Liver (tissue), 9 donors: ENCODE measurements around the gene HTD2. TPM values are rescaled to one million over a fixed set of nuclear protein-coding genes. Genes with fewer than 3 reads are reported as not detected.

Source experiments
- DNase-seq: peaks from one replicate; pipeline ENCODE4 v3.0.0-alpha.2; 2017; ENCODE audit warnings: low spot score
- H3K27ac ChIP-seq, 2 donors: one replicate each; pipeline ENCODE4 v1.7.0; 2013; ENCODE audit warnings: inconsistent platforms in 2 of 2, low read length in 2 of 2, control low read depth in 1 of 2, low read depth in 1 of 2, mild to moderate bottlenecking in 1 of 2
- H3K27me3 ChIP-seq, 4 donors: one replicate each; pipeline versions ENCODE4 v1.6.1 to v1.7.0; 2013; ENCODE audit warnings: low read length in 3 of 4, inconsistent platforms in 1 of 4, mild to moderate bottlenecking in 1 of 4, moderate library complexity in 1 of 4; ENCODE audit not compliant: control insufficient read depth in 4 of 4, insufficient read depth in 4 of 4
- H3K36me3 ChIP-seq, 4 donors: one replicate each; pipeline versions ENCODE4 v1.6.1 to v1.7.0; 2013; ENCODE audit warnings: low read length in 3 of 4, mild to moderate bottlenecking in 3 of 4, low read depth in 1 of 4, moderate library complexity in 1 of 4; ENCODE audit not compliant: control insufficient read depth in 4 of 4, insufficient read depth in 3 of 4
- H3K4me1 ChIP-seq, 4 donors: one replicate each; pipeline versions ENCODE4 v1.6.1 to v1.7.0; 2013; ENCODE audit warnings: low read length in 3 of 4, mild to moderate bottlenecking in 3 of 4, moderate library complexity in 1 of 4; ENCODE audit not compliant: control insufficient read depth in 4 of 4, insufficient read depth in 4 of 4
- H3K4me3 ChIP-seq, 3 donors: one replicate each; pipeline versions ENCODE4 v1.6.1 to v1.7.0; 2013; ENCODE audit warnings: low read length in 3 of 3, control low read depth in 1 of 3, low read depth in 1 of 3, mild to moderate bottlenecking in 1 of 3
- H3K9ac ChIP-seq, 2 donors: one replicate each; pipeline ENCODE4 v1.7.0; 2013; ENCODE audit warnings: low read length in 2 of 2, mild to moderate bottlenecking in 2 of 2, moderate library complexity in 2 of 2, control low read depth in 1 of 2, low read depth in 1 of 2
- H3K9me3 ChIP-seq, 4 donors: one replicate each; pipeline versions ENCODE4 v1.6.1 to v1.7.0; 2013; ENCODE audit warnings: low read length in 3 of 4; ENCODE audit not compliant: control insufficient read depth in 4 of 4
- ATF3 ChIP-seq: IDR thresholded peaks from 2 replicates; pipeline ENCODE4 v1.6.1; 2016; ENCODE audit warnings: antibody characterized with exemption
- CTCF ChIP-seq: fragments of 150-350 bp; IDR thresholded peaks from 2 replicates; pipeline ENCODE4 v1.5.1; 2017; ENCODE audit warnings: improper control_type of control experiment, low read depth, low read length; ENCODE audit not compliant: missing input control
- FOXA2 ChIP-seq: IDR thresholded peaks from 2 replicates; pipeline ENCODE4 v1.6.1; 2016; ENCODE audit warnings: antibody characterized with exemption
- HNF4A ChIP-seq, 2 donors: conservative IDR thresholded peaks; 2 replicates each; pipeline ENCODE4 v1.6.1; 2016; ENCODE audit warnings: antibody characterized with exemption in 2 of 2, mild to moderate bottlenecking in 2 of 2
- HNF4G ChIP-seq: IDR thresholded peaks from 2 replicates; pipeline ENCODE4 v1.6.1; 2016; ENCODE audit warnings: antibody characterized with exemption
- MAX ChIP-seq: IDR thresholded peaks from 2 replicates; pipeline ENCODE4 v1.6.1; 2016; ENCODE audit warnings: antibody characterized with exemption
- NR2F2 ChIP-seq: IDR thresholded peaks from 2 replicates; pipeline ENCODE4 v1.6.1; 2016; ENCODE audit warnings: antibody characterized with exemption
- RAD21 ChIP-seq, 2 donors: IDR thresholded peaks; 2 replicates each; pipeline ENCODE4 v1.6.1; 2016; ENCODE audit warnings: antibody characterized with exemption in 2 of 2, mild to moderate bottlenecking in 2 of 2
- REST ChIP-seq: IDR thresholded peaks from 2 replicates; pipeline ENCODE4 v1.6.1; 2016; ENCODE audit warnings: antibody characterized with exemption, mild to moderate bottlenecking
- RXRA ChIP-seq, 2 donors: IDR thresholded peaks; 2 replicates each; pipeline ENCODE4 v1.6.1; 2017 to 2018; ENCODE audit warnings: antibody characterized with exemption in 2 of 2, mild to moderate bottlenecking in 1 of 2
- SP1 ChIP-seq: IDR thresholded peaks from 2 replicates; pipeline ENCODE4 v1.6.1; 2018; ENCODE audit warnings: antibody characterized with exemption, mild to moderate bottlenecking
- TAF1 ChIP-seq: conservative IDR thresholded peaks from 2 replicates; pipeline ENCODE4 v1.6.1; 2016; ENCODE audit warnings: antibody characterized with exemption, mild to moderate bottlenecking
- YY1 ChIP-seq: IDR thresholded peaks from 2 replicates; pipeline ENCODE4 v1.6.1; 2016; ENCODE audit warnings: antibody characterized with exemption, mild to moderate bottlenecking
- ZBTB33 ChIP-seq: IDR thresholded peaks from 2 replicates; pipeline ENCODE4 v1.6.1; 2016; ENCODE audit warnings: antibody characterized with exemption
- WGBS: extraction: QIAGEN DNeasy Blood & Tissue Kit; methylation state at CpG from one replicate; pipeline ENCODE4 v1.1.7; 2013; 5-methylcytosine and 5-hydroxymethylcytosine counted together
- polyA plus RNA-seq, 2 donors: library from polyadenylated mRNA; stranded (reverse) in 1 of 2; unstranded in 1 of 2; fragments of 200-250 nt in 1 of 2; fragments of >200 nt in 1 of 2; fragmentation: Nextera tagmentation in 1 of 2; extraction: Ambion mirVana in 1 of 2; gene quantifications; one replicate each; pipeline versions ENCODE4 v1.2.1 to v1.2.3, GENCODE V29; 2013 to 2015
- total RNA-seq, 2 donors: library from RNA; depleted of rRNA; stranded (reverse); fragments of >200 nt; gene quantifications; one replicate each; pipeline ENCODE4 v1.2.3, GENCODE V29; 2014
- donor health status: healthy.
- donor health status: healthy.
- donor health status: healthy.
- donor health status: healthy.
- donor health status: healthy.

The HTD2 gene
- total and polyA plus RNA-seq, 4 donors, result 6.6 to 14.8 (median 11.0) TPM

GRCh38 chr3:58307639-58308215 is 1.4 kb downstream of the HTD2 start:
- Histone ChIP-seq H3K4me3 (peak overlapping the region; percentile 67 to 96 (median 92)), H3K9me3 (no peaks in the 10 kb centered on the region), H3K4me1 (peaks cover 2 to 27% (median 21%) of the 10 kb centered on the region in 4 donors), H3K27me3 (no peaks in the 10 kb centered on the region), H3K9ac (peak overlapping the region; percentile 64 to 97), H3K27ac (peak overlapping the region; percentile 94 to 98), H3K36me3 (peaks cover 3 to 23% (median 15%) of the 10 kb centered on the region in 4 donors)
- TF ChIP-seq HNF4G, result no peak
- TF ChIP-seq RAD21 (IDR thresholded peaks at IDR 0.05), result peak; percentile 62 to 66
- peak; percentile 35 for TF ChIP-seq CTCF
- no peak for TF ChIP-seq MAX
- no peak for DNase-seq
- 21% methylated on average over 10 of the region's 10 CpGs for WGBS

- TF ChIP-seq HNF4G (no peak), RXRA (IDR thresholded peaks at IDR 0.05) (no peak), YY1 (no peak), ZBTB33 (no peak), FOXA2 (no peak), MAX (no peak), SP1 (no peak), RAD21 (IDR thresholded peaks at IDR 0.05) (no peak), TAF1 (no peak)
- H3K27ac ChIP-seq, result no peak overlapping the region
- H3K9me3 ChIP-seq, result no peaks in the 10 kb centered on the region
- peaks cover 3 to 31% (median 20%) of the 10 kb centered on the region in 4 donors for H3K36me3 ChIP-seq
- no peak overlapping the region for H3K4me3 ChIP-seq
- peaks cover 2 to 27% (median 21%) of the 10 kb centered on the region in 4 donors for H3K4me1 ChIP-seq
- 16% methylated on average over 1 of the region's 1 CpG for WGBS
- no peak overlapping the region for H3K9ac ChIP-seq
- no peaks in the 10 kb centered on the region for H3K27me3 ChIP-seq
- no peak for DNase-seq
Measured at GRCh38 chr3:58308728-58309127, 2.4 kb downstream of the HTD2 start.

- Histone ChIP-seq H3K4me1 (peaks cover 0 to 17% (median 7%) of the 10 kb centered on the region in 4 donors), H3K36me3 (peaks cover 7 to 48% (median 39%) of the 10 kb centered on the region in 4 donors), H3K4me3 (no peak overlapping the region), H3K27me3 (no peaks in the 10 kb centered on the region), H3K27ac (no peak overlapping the region), H3K9me3 (no peaks in the 10 kb centered on the region), H3K9ac (no peak overlapping the region)
- WGBS, result 85% methylated on average over 2 of the region's 2 CpGs
- DNase-seq, result no peak
- no peak for TF ChIP-seq CTCF
- TF ChIP-seq RXRA (IDR thresholded peaks at IDR 0.05), result no peak
- no peak for TF ChIP-seq FOXA2
- TF ChIP-seq SP1, result no peak
- no peak for TF ChIP-seq ATF3
- no peak for TF ChIP-seq REST
- TF ChIP-seq NR2F2, result no peak
- no peak for TF ChIP-seq HNF4A (conservative IDR thresholded peaks at IDR 0.05)
Measured at GRCh38 chr3:58317811-58318210, 11.5 kb downstream of the HTD2 start.
